ENCODE measurements around the gene HOXD12.

GRCh38 chr2:176082824-176083751 is 16.5 kb upstream of the HOXD12 start:
- TF ChIP-seq POLR2A (IDR thresholded peaks at IDR 0.05), result no peak
- no peak for TF ChIP-seq CTCF (IDR thresholded peaks at IDR 0.05)

All from prostate gland (tissue), 2 donors.